NK-92 treated with Interleukin-12 subunit alpha and Interleukin-12 subunit beta, amount 100 ng/mL, for 24 hours (cell line): Measurements from ENCODE around the gene RAB5B.
"Not testable (repeated sequence)": the region's sequence is repeated elsewhere in the genome, so short reads cannot be mapped to it uniquely, and the experiment has no call there.

Experiments
- DNase-seq: peaks from one replicate; lab custom pipeline; 2025; lab: John Stamatoyannopoulos, UW

Gene RAB5B

GRCh38 chr12:55984861-55985260 is 11.0 kb downstream of the RAB5B start:
- no peak for DNase-seq

GRCh38 chr12:55985341-55985740 is 11.5 kb downstream of the RAB5B start:
- DNase-seq = no peak

- not testable (repeated sequence) for DNase-seq
These were observed 12.1 kb downstream of the RAB5B start for GRCh38 chr12:55985976-55986375.

GRCh38 chr12:55991110-55991509 is 17.2 kb downstream of the RAB5B start:
- DNase-seq = no peak

- DNase-seq = no peak
These were observed 19.5 kb downstream of the RAB5B start for GRCh38 chr12:55993230-55993853.

- DNase-seq = no peak
These were observed 21.5 kb downstream of the RAB5B start for GRCh38 chr12:55995366-55995765.

- DNase-seq = peak; percentile 12
These were observed 22.4 kb downstream of the RAB5B start for GRCh38 chr12:55996201-55996714.

- no peak for DNase-seq
These were observed 23.0 kb downstream of the RAB5B start, which contains the start of gene SUOX for GRCh38 chr12:55996715-55997534. SUOX (plus strand) TSS chr12:55997276; CDS start chr12:56002222, 4,946 bp downstream.

- DNase-seq = no peak
These were observed 23.6 kb downstream of the RAB5B start for GRCh38 chr12:55997535-55997859.

GRCh38 chr12:55999522-55999921 is 25.6 kb downstream of the RAB5B start:
- not testable (repeated sequence) for DNase-seq

- not testable (repeated sequence) for DNase-seq
These were observed 26.2 kb downstream of the RAB5B start for GRCh38 chr12:55999999-56000540.

GRCh38 chr12:56001487-56002100 is 27.7 kb downstream of the RAB5B start:
- DNase-seq = no peak

GRCh38 chr12:56003376-56003775 is 29.5 kb downstream of the RAB5B start:
- not testable (repeated sequence) for DNase-seq

- no peak for DNase-seq
These were observed 30.3 kb downstream of the RAB5B start for GRCh38 chr12:56004211-56004610.

GRCh38 chr12:56007564-56008559 is 34.0 kb downstream of the RAB5B start:
- DNase-seq = peak; percentile 45

GRCh38 chr12:56010111-56010570 is 36.3 kb downstream of the RAB5B start:
- DNase-seq = no peak

- DNase-seq = no peak
These were observed 37.7 kb downstream of the RAB5B start for GRCh38 chr12:56011509-56012090.

- DNase-seq = no peak
These were observed 39.6 kb downstream of the RAB5B start for GRCh38 chr12:56013482-56013881.

- no peak for DNase-seq
These were observed 40.3 kb downstream of the RAB5B start for GRCh38 chr12:56014205-56014604.

- no peak for DNase-seq
These were observed 43.3 kb downstream of the RAB5B start for GRCh38 chr12:56017181-56017580.

GRCh38 chr12:56018356-56018755 is 44.5 kb downstream of the RAB5B start:
- DNase-seq = no peak
